SK-N-SH (cell line): ENCODE results near the gene MCCC1. TPM values are rescaled to one million over a fixed set of nuclear protein-coding genes. Genes with fewer than 3 reads are reported as not detected.

ENCODE experiments used
- CTCF ChIA-PET: fragments of 300-600, 350-600 bp; formaldehyde crosslinking; extraction: SDS; loops from one replicate; lab custom pipeline; 2021; lab: Yijun Ruan, JAX
- POLR2A ChIA-PET: fragments of 350-600 bp; sonication (Branson Sonifier 250); formaldehyde crosslinking; extraction: SDS; loops from one replicate; lab custom pipeline; 2020; ENCODE audit warnings: antibody characterized with exemption, inconsistent platforms; lab: Yijun Ruan, JAX
- DNase-seq: peaks from one replicate; pipeline ENCODE4 v3.0.0; 2012
- H2AFZ ChIP-seq: fragments of 200-600 bp; sonication (generic); 2 replicates; pipeline ENCODE4 v1.8.1; 2016; ENCODE audit warnings: antibody characterized with exemption, mild to moderate bottlenecking, low read depth
- H3F3A ChIP-seq: fragments of 200-600 bp; sonication (generic); replicated peaks from 2 replicates; pipeline ENCODE3; 2016; ENCODE audit warnings: antibody characterized with exemption, mild to moderate bottlenecking; ENCODE audit not compliant: insufficient read depth
- H3K27ac ChIP-seq, 2 experiments: fragments of 200-500 bp in 1 of 2; fragments of 200-600 bp in 1 of 2; sonication (Bioruptor generic) in 1 of 2; sonication (generic), shearing (Covaris generic) in 1 of 2; 2 replicates each; pipeline versions ENCODE4 v1.5.1 to v1.6.1; 2014 to 2016; ENCODE audit warnings: low read depth in 2 of 2, inconsistent platforms in 1 of 2, low read length in 1 of 2, mild to moderate bottlenecking in 1 of 2, mixed read lengths in 1 of 2
- H3K27me3 ChIP-seq: fragments of 200-600 bp; sonication (generic), shearing (Covaris generic); 2 replicates; pipeline ENCODE4 v1.6.1; 2016; ENCODE audit warnings: mixed run types; ENCODE audit not compliant: insufficient read depth
- H3K36me3 ChIP-seq, 2 experiments: fragments of 200-500 bp in 1 of 2; fragments of 200-600 bp in 1 of 2; sonication (Bioruptor generic) in 1 of 2; sonication (generic) in 1 of 2; replicated peaks in 1 of 2; 2 replicates each; pipeline versions ENCODE3 to v1.5.1; 2014 to 2016; ENCODE audit warnings: low read length in 1 of 2, mild to moderate bottlenecking in 1 of 2; ENCODE audit not compliant: insufficient read depth in 2 of 2, control insufficient read depth in 1 of 2
- H3K4me1 ChIP-seq, 2 experiments: fragments of 200-500 bp in 1 of 2; fragments of 200-600 bp in 1 of 2; sonication (Bioruptor generic) in 1 of 2; sonication (generic), shearing (Covaris generic) in 1 of 2; 2 replicates each; pipeline versions ENCODE4 v1.5.1 to v1.6.1; 2014 to 2016; ENCODE audit warnings: low read depth in 1 of 2, low read length in 1 of 2, mixed run types in 1 of 2; ENCODE audit not compliant: insufficient read depth in 2 of 2, control insufficient read depth in 1 of 2
- H3K4me2 ChIP-seq: fragments of 200-600 bp; sonication (generic), shearing (Covaris generic); 2 replicates; pipeline ENCODE4 v1.6.1; 2017; ENCODE audit warnings: mixed run types
- H3K4me3 ChIP-seq, 2 experiments: fragments of 200-500 bp in 1 of 2; fragments of 200-600 bp in 1 of 2; sonication (Bioruptor generic) in 1 of 2; sonication (generic), shearing (Covaris generic) in 1 of 2; 2 replicates each; pipeline versions ENCODE4 v1.5.1 to v1.8.1; 2014 to 2016; ENCODE audit warnings: low read depth in 2 of 2, inconsistent platforms in 1 of 2, low read length in 1 of 2, mild to moderate bottlenecking in 1 of 2, mixed read lengths in 1 of 2, moderate library complexity in 1 of 2
- H3K79me2 ChIP-seq: fragments of 200-600 bp; sonication (generic); 2 replicates; pipeline ENCODE4 v1.8.1; 2017; ENCODE audit warnings: mild to moderate bottlenecking; ENCODE audit not compliant: insufficient read depth
- H3K9ac ChIP-seq: fragments of 200-600 bp; sonication (generic); 2 replicates; pipeline ENCODE4 v1.6.1; 2017; ENCODE audit warnings: mixed run types
- H3K9me2 ChIP-seq: fragments of 200-600 bp; sonication (generic); 2 replicates; pipeline ENCODE4 v1.6.1; 2017; ENCODE audit warnings: mixed run types
- H3K9me3 ChIP-seq: fragments of 200-600 bp; sonication (generic); 2 replicates; pipeline ENCODE4 v1.6.1; 2017; ENCODE audit warnings: mixed run types, mild to moderate bottlenecking, moderate library complexity
- H4K20me1 ChIP-seq: fragments of 200-600 bp; sonication (generic); 2 replicates; pipeline ENCODE4 v1.6.1; 2017; ENCODE audit warnings: mild to moderate bottlenecking, mixed run types; ENCODE audit not compliant: insufficient read depth
- CTCF ChIP-seq: fragments of 200-600 bp; sonication (generic); IDR thresholded peaks from 2 replicates; pipeline ENCODE4 v1.6.1; 2017; ENCODE audit warnings: antibody characterized with exemption, mild to moderate bottlenecking, moderate library complexity
- ELF1 ChIP-seq: IDR thresholded peaks from 2 replicates; pipeline ENCODE4 v1.4.0; 2012
- EP300 ChIP-seq, 2 experiments: IDR thresholded peaks; 2 replicates each; pipeline versions ENCODE4 v1.4.0 to v1.6.1; 2012; ENCODE audit warnings: borderline replicate concordance in 1 of 2, low read depth in 1 of 2, low read length in 1 of 2
- EZH2phosphoT487 ChIP-seq: fragments of 200-600 bp; sonication (generic); IDR thresholded peaks from 2 replicates; pipeline ENCODE4 v1.6.1; 2017; ENCODE audit warnings: low read depth, mixed run types, mild to moderate bottlenecking, antibody characterized with exemption, moderate library complexity, borderline replicate concordance
- FOXM1 ChIP-seq: IDR thresholded peaks from 2 replicates; pipeline ENCODE4 v1.4.0; 2012; ENCODE audit warnings: low read depth, mild to moderate bottlenecking
- GABPA ChIP-seq: IDR thresholded peaks from 2 replicates; pipeline ENCODE4 v1.4.0; 2012; ENCODE audit warnings: low read depth, mild to moderate bottlenecking
- GATA2 ChIP-seq: sonication (generic); formaldehyde crosslinking; IDR thresholded peaks from 2 replicates; pipeline ENCODE4 v1.5.0; 2020; ENCODE audit warnings: mild to moderate bottlenecking, missing genetic modification reagents
- JUND ChIP-seq: IDR thresholded peaks from 2 replicates; pipeline ENCODE4 v1.4.0; 2012
- MAX ChIP-seq: IDR thresholded peaks from 2 replicates; pipeline ENCODE4 v1.4.0; 2012; ENCODE audit warnings: low read depth
- MEF2A ChIP-seq: IDR thresholded peaks from 2 replicates; pipeline ENCODE4 v1.4.0; 2012; ENCODE audit warnings: low read depth, borderline replicate concordance
- MXI1 ChIP-seq: IDR thresholded peaks from 2 replicates; pipeline ENCODE4 v1.6.1; 2012; ENCODE audit warnings: mild to moderate bottlenecking, low read depth, low read length, improper control_type of control experiment
- NFIC ChIP-seq: IDR thresholded peaks from 2 replicates; pipeline ENCODE4 v1.4.0; 2012; ENCODE audit warnings: borderline replicate concordance
- NRF1 ChIP-seq: IDR thresholded peaks from 2 replicates; pipeline ENCODE4 v1.6.1; 2012; ENCODE audit warnings: low read depth, mild to moderate bottlenecking, low read length
- PBX3 ChIP-seq: IDR thresholded peaks from 2 replicates; pipeline ENCODE4; 2012
- RAD21 ChIP-seq: IDR thresholded peaks from 2 replicates; pipeline ENCODE4 v1.6.1; 2012; ENCODE audit warnings: mild to moderate bottlenecking, low read length
- REST ChIP-seq: IDR thresholded peaks from 2 replicates; pipeline ENCODE4 v1.6.1; 2012; ENCODE audit warnings: mild to moderate bottlenecking, low read depth, low read length, moderate library complexity
- RXRA ChIP-seq: IDR thresholded peaks from 2 replicates; pipeline ENCODE4 v1.4.0; 2012; ENCODE audit warnings: low read depth, mild to moderate bottlenecking, borderline replicate concordance
- SIN3A ChIP-seq: IDR thresholded peaks from 2 replicates; pipeline ENCODE4 v1.6.1; 2012; ENCODE audit warnings: low read depth, mild to moderate bottlenecking, low read length, moderate library complexity, borderline replicate concordance
- TAF1 ChIP-seq: IDR thresholded peaks from 2 replicates; pipeline ENCODE4 v1.6.1; 2012; ENCODE audit warnings: low read depth, mild to moderate bottlenecking, low read length, moderate library complexity, borderline replicate concordance
- TCF12 ChIP-seq: IDR thresholded peaks from 2 replicates; pipeline ENCODE4 v1.4.0; 2012
- TEAD4 ChIP-seq: IDR thresholded peaks from 2 replicates; pipeline ENCODE4 v1.4.0; 2012; ENCODE audit warnings: mild to moderate bottlenecking, borderline replicate concordance; ENCODE audit not compliant: insufficient read depth
- USF1 ChIP-seq: IDR thresholded peaks from 2 replicates; pipeline ENCODE4 v1.4.0; 2012; ENCODE audit warnings: low read depth, borderline replicate concordance
- USF2 ChIP-seq: fragments of 150-350 bp; IDR thresholded peaks from 2 replicates; pipeline ENCODE4 v1.6.1; 2017; ENCODE audit warnings: antibody characterized with exemption, low read length, low read depth, borderline replicate concordance
- YY1 ChIP-seq: IDR thresholded peaks from 2 replicates; pipeline ENCODE4 v1.4.0; 2012; ENCODE audit warnings: low read depth, mild to moderate bottlenecking
- WGBS: methylation state at CpG from one replicate; pipeline ENCODE4 v1.1.6; 2017; ENCODE audit warnings: low lambda C conversion rate; 5-methylcytosine and 5-hydroxymethylcytosine counted together
- polyA plus RNA-seq, 3 experiments: library from polyadenylated mRNA; depleted of rRNA; stranded (reverse); fragments of >200 nt; gene quantifications; 2 replicates each; pipeline ENCODE4 v1.2.3, GENCODE V29; 2012

The MCCC1 gene
- polyA plus RNA-seq (2012; rRNA removed) = 15.4 and 19.4 TPM in 2 replicates
- 17.6 and 18.1 TPM in 2 replicates for polyA plus RNA-seq (2012; cell fraction: cytosol; rRNA removed)
- polyA plus RNA-seq (2012; cell fraction: nucleus; rRNA removed) = 12.9 and 19.6 TPM in 2 replicates

GRCh38 chr3:183099026-183099837, at the start of gene MCCC1:
TSS of gene MCCC1 (minus strand) at chr3:183099496. CDS start at chr3:183099440, 56 bp downstream.
- POLR2A ChIA-PET = interaction anchor here (1.4 kb wide), 1 partner anchor 9 kb away, joined by 5 read pairs; no protein-coding TSS in a partner anchor
- Histone ChIP-seq H3K9me3 (no peaks in the 10 kb centered on the region), H2AFZ (peak within 1 kb of the TSS; percentile 89), H3K9ac (peak within 1 kb of the TSS; percentile 74), H3F3A (peaks cover 11% of the 10 kb centered on the region), H3K36me3 (peaks cover 0 to 3% of the 10 kb centered on the region in 2 experiments), H3K4me3 (peak within 1 kb of the TSS; percentile 96), H3K27me3 (no peaks in the 10 kb centered on the region), H3K27ac (peak within 1 kb of the TSS; percentile 73 to 77), H3K4me2 (peak within 1 kb of the TSS; percentile 74), H3K4me1 (peaks cover 3 to 13% of the 10 kb centered on the region in 2 experiments; a peak in 2 of 4 replicates), H3K79me2 (peaks cover 10% of the 10 kb centered on the region; the same call in 1 of the 2 replicates), H3K9me2 (no peaks in the 10 kb centered on the region), H4K20me1 (no peaks in the 10 kb centered on the region)
- peak; percentile 97 for DNase-seq
- 2% methylated on average over 15 of the region's 60 CpGs for WGBS
- CTCF ChIA-PET = interaction anchor here (0.8 to 5.5 kb wide), 6 partner anchors 9 to 335 kb away, joined by 3 to 34 read pairs (median 4); no protein-coding TSS in a partner anchor
- TF ChIP-seq GABPA = no peak
- TF ChIP-seq YY1 = peak; percentile 29
- TF ChIP-seq ELF1 = 0 out of 2 replicates have a peak, but pooled peaks have one; percentile 2
- peak; percentile 95 for TF ChIP-seq MXI1
- TF ChIP-seq RXRA = no peak
- peak; percentile 93 for TF ChIP-seq SIN3A
- TF ChIP-seq EZH2phosphoT487 = no peak
- no peak for TF ChIP-seq PBX3
- TF ChIP-seq USF2 = peak; percentile 89
- TF ChIP-seq CTCF = no peak
- TF ChIP-seq REST = no peak
- TF ChIP-seq EP300 (IDR thresholded peaks at IDR 0.05; ENCODE audit: borderline replicate concordance in 1 of 2, low read depth in 1 of 2, low read length in 1 of 2) = peak in 1 of 2 experiments; percentile 65; a peak in 1 of 4 replicates
- 0 out of 2 replicates have a peak, but pooled peaks have one; percentile 56 for TF ChIP-seq TEAD4
- peak; percentile 97 for TF ChIP-seq USF1
- peak; percentile 69; the same call in 1 of the 2 replicates for TF ChIP-seq TAF1
- TF ChIP-seq GATA2 = no peak
- peak; percentile 28; the same call in 1 of the 2 replicates for TF ChIP-seq TCF12
- TF ChIP-seq MAX = peak; percentile 93
- TF ChIP-seq NRF1 = no peak
- no peak for TF ChIP-seq NFIC
- no peak for TF ChIP-seq FOXM1
- TF ChIP-seq RAD21 = peak; percentile 12; the same call in 1 of the 2 replicates
- no peak for TF ChIP-seq JUND
- no peak for TF ChIP-seq MEF2A
